Adrenal gland (tissue), 12 donors: ENCODE measurements around the gene SMTNL2. TPM values are rescaled to one million over a fixed set of nuclear protein-coding genes. Genes with fewer than 3 reads are reported as not detected.
"Not testable (repeated sequence)": the region's sequence is repeated elsewhere in the genome, so short reads cannot be mapped to it uniquely, and the experiment has no call there.

Experiments
- DNase-seq, 7 donors: peaks; one replicate each; pipeline ENCODE4 v3.0.0-alpha.2; 2019 to 2020
- H3K27ac ChIP-seq, 5 donors: fragments of 200-600 bp; sonication (generic) in 4 of 5; 1 replicate in 3 of 5; 2 replicates in 2 of 5; pipeline versions ENCODE4 v1.5.1 to v1.8.0; 2016 to 2020; ENCODE audit warnings: mild to moderate bottlenecking in 1 of 5
- H3K27me3 ChIP-seq: fragments of 200-600 bp; 2 replicates; pipeline ENCODE4 v1.8.0; 2021
- H3K36me3 ChIP-seq, 2 donors: fragments of 200-600 bp; replicated peaks in 1 of 2; 1 replicate in 1 of 2; 2 replicates in 1 of 2; pipeline versions ENCODE4 v1.5.1 to v1.8.0; 2018 to 2022
- H3K4me1 ChIP-seq, 2 donors: fragments of 200-600 bp; replicated peaks in 1 of 2; 1 replicate in 1 of 2; 2 replicates in 1 of 2; pipeline versions ENCODE4 v1.5.1 to v1.8.0; 2018 to 2021
- H3K4me3 ChIP-seq, 4 donors: fragments of 200-600 bp; sonication (generic) in 3 of 4; one replicate each; pipeline ENCODE4 v1.5.1; 2016 to 2018
- H3K9me3 ChIP-seq, 3 donors: fragments of 200-600 bp; sonication (generic) in 1 of 3; replicated peaks in 1 of 3; 1 replicate in 2 of 3; 2 replicates in 1 of 3; pipeline versions ENCODE4 v1.5.1 to v1.8.0; 2016 to 2021
- CTCF ChIP-seq, 6 experiments: fragments of 450-650 bp in 4 of 6; fragments of 200-600 bp in 2 of 6; sonication (generic) in 1 of 6; IDR thresholded peaks; 1 replicate in 5 of 6; 2 replicates in 1 of 6; pipeline versions ENCODE4 v1.5.1 to v1.8.0; 2016 to 2021; ENCODE audit warnings: antibody characterized with exemption in 6 of 6, mild to moderate bottlenecking in 2 of 6, moderate library complexity in 1 of 6
- POLR2A ChIP-seq, 2 donors: fragments of 450-650 bp; IDR thresholded peaks; one replicate each; pipeline ENCODE4 v1.6.1; 2017; ENCODE audit warnings: antibody characterized with exemption in 2 of 2, mild to moderate bottlenecking in 2 of 2, moderate library complexity in 1 of 2
- WGBS, 4 donors: extraction: QIAGEN DNeasy Blood & Tissue Kit in 2 of 4; methylation state at CpG; one replicate each; pipeline versions ENCODE4 v1.1.5 to v1.1.7; 2013 to 2017; 5-methylcytosine and 5-hydroxymethylcytosine counted together
- intact Hi-C, 2 donors: fragments of 100-400 bp; cut with DNase I; formaldehyde crosslinking; loops; one replicate each; pipeline versions ENCODE4 v1.14.1 to v1.15.0; 2022 to 2023
- polyA plus RNA-seq, 3 donors: library from polyadenylated mRNA; stranded (reverse); fragments of 200-250 nt in 2 of 3; fragments of 350-450 nt in 1 of 3; fragmentation: Illumina TruSeq in 1 of 3; extraction: RNeasy Lipid Tissue Mini Kit (QIAGEN cat#74804) in 1 of 3; gene quantifications; one replicate each; pipeline ENCODE4 v1.2.3, GENCODE V29; 2013 to 2014
- total RNA-seq, 9 donors: library from RNA; depleted of rRNA in 4 of 9; stranded (reverse); fragments of >200 nt in 4 of 9; fragments of 120-200 nt in 1 of 9; fragmentation: NEBNext Ultra II Directional in 1 of 9; extraction: Animal tissue kit (Norgen Biotek cat#: 25700) in 1 of 9; gene quantifications; one replicate each; pipeline versions ENCODE4 v1.1.0 to v1.2.4, GENCODE V29; 2013 to 2023
- donor health status: healthy with polysubstance abuse.
- donor health status: Bipolar disorder and iron deficiency.
- donor health status: DM: yes; HTN: yes; CAD: no.
- donor health status: DM: no; HTN: no; CAD: no.
- donor health status: DM: no; HTN: no; CAD: no.
- donor health status: DM: yes; HTN: yes; CAD: no.

The SMTNL2 gene
- total and polyA plus RNA-seq, 12 donors: 0.11 to 0.94 (median 0.17) TPM; not detected in 5

DNA sequence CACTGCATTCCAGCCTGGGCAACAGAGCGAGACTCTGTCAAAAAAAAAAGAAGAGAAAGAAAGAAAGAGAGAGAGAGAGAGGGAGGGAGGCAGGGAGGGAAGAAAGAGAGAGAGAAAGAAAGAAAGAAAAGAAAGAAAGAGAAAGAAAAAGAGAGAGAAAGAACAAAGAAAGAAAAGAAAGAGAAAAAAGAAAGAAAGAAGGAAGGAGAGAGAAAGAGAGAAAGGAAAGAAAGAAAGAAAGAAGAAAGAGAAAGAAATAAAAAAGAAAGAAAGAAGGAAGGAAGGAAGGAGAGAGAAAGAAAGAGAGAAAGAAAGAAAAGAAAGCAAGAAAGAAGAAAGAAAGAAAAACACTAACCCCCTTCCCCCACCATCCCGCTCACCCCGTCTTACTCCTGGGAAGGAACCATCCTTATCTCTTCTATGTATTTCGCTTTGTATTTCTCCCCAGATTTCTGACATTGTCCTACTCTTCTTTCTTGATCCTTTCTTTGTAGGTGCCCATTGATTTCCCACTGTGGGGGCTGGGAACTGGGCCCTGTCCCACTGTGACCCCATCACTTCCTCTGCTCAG is 36.3 kb downstream of the SMTNL2 start:
- no peak overlapping the region for H3K4me3 ChIP-seq
- no peak for TF ChIP-seq POLR2A (IDR thresholded peaks at IDR 0.05)
- no peak for TF ChIP-seq CTCF (IDR thresholded peaks at IDR 0.05)
- no peaks in the 10 kb centered on the region for H3K27me3 ChIP-seq
- DNase-seq: no peak
- no peaks in the 10 kb centered on the region for H3K9me3 ChIP-seq
- intact Hi-C loops: loop anchor here (5.0 kb wide), 2 partner anchors 53 to 203 kb away; no protein-coding TSS in a partner anchor
- H3K4me1 ChIP-seq: no peaks in the 10 kb centered on the region
- no peak overlapping the region for H3K27ac ChIP-seq
- WGBS, 4 donors: 86 to 98% (median 96%) methylated on average over 4 of the region's 4 CpGs
- no peaks in the 10 kb centered on the region for H3K36me3 ChIP-seq

GRCh38 chr17:4622375-4622774 is 38.0 kb downstream of the SMTNL2 start:
- intact Hi-C loops: loop anchor here (5.0 kb wide), 2 partner anchors 55 to 205 kb away; no protein-coding TSS in a partner anchor
- no peak for TF ChIP-seq POLR2A (IDR thresholded peaks at IDR 0.05)
- TF ChIP-seq CTCF (IDR thresholded peaks at IDR 0.05): no peak
- WGBS, 4 donors: 91 to 100% (median 98%) methylated on average over 1 of the region's 1 CpG
- Histone ChIP-seq H3K27ac (no peak overlapping the region), H3K4me3 (no peak overlapping the region), H3K4me1 (no peaks in the 10 kb centered on the region), H3K9me3 (no peaks in the 10 kb centered on the region), H3K36me3 (no peaks in the 10 kb centered on the region), H3K27me3 (peaks cover 2% of the 10 kb centered on the region)
- DNase-seq: no peak

- H3K4me3 ChIP-seq: no peak overlapping the region
- TF ChIP-seq CTCF (IDR thresholded peaks at IDR 0.05) (no peak), POLR2A (IDR thresholded peaks at IDR 0.05) (no peak)
- H3K36me3 ChIP-seq: no peaks in the 10 kb centered on the region
- peak in 4 of 7 donors; percentile 35 to 54 (median 40) for DNase-seq
- no peaks in the 10 kb centered on the region for H3K4me1 ChIP-seq
- H3K27me3 ChIP-seq: peaks cover 3% of the 10 kb centered on the region
- no peaks in the 10 kb centered on the region for H3K9me3 ChIP-seq
- no peak overlapping the region for H3K27ac ChIP-seq
- intact Hi-C loops: loop anchor here (5.0 kb wide), 2 partner anchors 56 to 206 kb away; no protein-coding TSS in a partner anchor
- WGBS, 4 donors: 36 to 54% (median 47%) methylated on average over 2 of the region's 2 CpGs
Measured at GRCh38 chr17:4623249-4623648, 38.9 kb downstream of the SMTNL2 start.

DNA sequence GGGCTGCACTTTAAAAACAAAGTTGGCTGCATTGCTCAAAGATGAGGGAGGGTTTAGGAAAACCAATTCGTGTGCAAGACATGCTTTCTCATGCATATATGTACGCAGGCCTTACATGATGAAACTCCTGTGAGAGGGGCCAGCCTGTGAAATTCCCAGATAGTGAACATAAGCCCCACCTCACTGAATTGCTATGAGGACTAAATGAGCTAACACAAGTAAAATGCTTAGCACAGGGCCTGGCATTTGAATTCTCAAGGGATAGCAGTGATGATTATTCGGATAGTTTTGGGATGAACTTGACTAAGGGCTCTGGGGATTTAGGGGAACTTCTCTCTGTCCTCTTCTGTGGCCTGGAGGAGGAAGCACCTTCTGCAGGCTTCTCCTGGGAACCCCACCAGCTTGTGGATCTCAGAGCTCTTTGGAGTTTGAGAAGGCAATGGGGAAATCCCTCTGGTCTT is 40.2 kb downstream of the SMTNL2 start:
- H3K4me1 ChIP-seq, H3K36me3 ChIP-seq, H3K4me3 ChIP-seq, DNase-seq, H3K9me3 ChIP-seq, H3K27ac ChIP-seq, H3K27me3 ChIP-seq: not testable (repeated sequence)
- WGBS, 4 donors: 75 to 81% (median 78%) methylated on average over 3 of the region's 3 CpGs
- intact Hi-C loops: loop anchor here (2.0 to 5.0 kb wide), 3 partner anchors 56 to 207 kb away; no protein-coding TSS in a partner anchor

DNA sequence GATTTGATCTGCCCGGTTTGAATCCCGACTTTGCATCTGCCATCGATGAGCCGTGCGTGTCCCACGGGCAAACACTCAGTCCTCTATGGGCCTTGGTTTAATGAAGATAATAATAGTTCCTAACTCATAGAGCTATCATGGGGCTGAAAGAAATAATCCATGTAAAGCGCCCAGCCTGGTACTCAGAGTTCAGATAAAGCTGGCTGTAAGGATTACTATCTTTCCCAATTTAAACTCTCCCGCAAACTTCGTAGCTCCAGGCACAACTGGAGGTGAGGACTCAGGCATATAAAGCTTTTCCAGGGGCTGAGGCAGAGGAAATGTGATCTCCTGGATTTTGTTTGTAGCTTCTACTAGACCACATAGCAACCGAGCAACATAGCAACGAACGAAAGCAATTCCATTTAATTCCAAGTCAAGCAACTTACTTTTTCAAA is 40.9 kb downstream of the SMTNL2 start:
- H3K4me1 ChIP-seq: no peaks in the 10 kb centered on the region
- no peak for DNase-seq
- 83 to 90% (median 84%) methylated on average over 12 of the region's 12 CpGs for whole genome bisulfite sequencing, 4 donors
- TF ChIP-seq POLR2A (IDR thresholded peaks at IDR 0.05) (no peak), CTCF (IDR thresholded peaks at IDR 0.05) (no peak)
- no peak overlapping the region for H3K4me3 ChIP-seq
- no peak overlapping the region for H3K27ac ChIP-seq
- intact Hi-C loops: loop anchor here in 1 of 2 donors (2.0 kb wide), 1 partner anchor 56 kb away; no protein-coding TSS in a partner anchor
- peaks cover 3% of the 10 kb centered on the region for H3K27me3 ChIP-seq
- no peaks in the 10 kb centered on the region for H3K36me3 ChIP-seq
- H3K9me3 ChIP-seq: no peaks in the 10 kb centered on the region
